ENCODE measurements around the gene SSTR3. TPM values are rescaled to one million over a fixed set of nuclear protein-coding genes. Genes with fewer than 3 reads are reported as not detected.
A peak's percentile ranks its signal among the peaks of the same experiment; 100 is the strongest.

The SSTR3 gene
- total and polyA plus RNA-seq, 2 donors (not counting 1 experiment from before 2014, with no cell fraction given), result not detected

GRCh38 chr22:37194750-37195149 is 17.5 kb downstream of the SSTR3 start:
- H3K4me1 ChIP-seq (ENCODE audit: control insufficient read depth, extremely low read depth, insufficient read depth, low read length), result peaks cover 21% of the 10 kb centered on the region
- no peaks in the 10 kb centered on the region for H3K36me3 ChIP-seq (ENCODE audit: control insufficient read depth, insufficient read depth, low read length)
- H2AFZ ChIP-seq (ENCODE audit: low read length), result no peak overlapping the region
- no peak overlapping the region for H3K4me3 ChIP-seq (replicated peaks in 1 of 4; ENCODE audit: control extremely low read depth in 1 of 4, insufficient read depth in 1 of 4, low read depth in 3 of 4, low read length in 4 of 4)
- H3K9me3 ChIP-seq (ENCODE audit: control insufficient read depth, insufficient read depth, low read depth, low read length), result no peaks in the 10 kb centered on the region
- no peaks in the 10 kb centered on the region for H3K27me3 ChIP-seq (ENCODE audit: control insufficient read depth, insufficient read depth, low read length)
- H3K79me2 ChIP-seq (ENCODE audit: control insufficient read depth, insufficient read depth, low read length), result no peaks in the 10 kb centered on the region
- no peak overlapping the region for H3K9ac ChIP-seq (ENCODE audit: insufficient read depth, low read length)
- TF ChIP-seq, protein P1, sequence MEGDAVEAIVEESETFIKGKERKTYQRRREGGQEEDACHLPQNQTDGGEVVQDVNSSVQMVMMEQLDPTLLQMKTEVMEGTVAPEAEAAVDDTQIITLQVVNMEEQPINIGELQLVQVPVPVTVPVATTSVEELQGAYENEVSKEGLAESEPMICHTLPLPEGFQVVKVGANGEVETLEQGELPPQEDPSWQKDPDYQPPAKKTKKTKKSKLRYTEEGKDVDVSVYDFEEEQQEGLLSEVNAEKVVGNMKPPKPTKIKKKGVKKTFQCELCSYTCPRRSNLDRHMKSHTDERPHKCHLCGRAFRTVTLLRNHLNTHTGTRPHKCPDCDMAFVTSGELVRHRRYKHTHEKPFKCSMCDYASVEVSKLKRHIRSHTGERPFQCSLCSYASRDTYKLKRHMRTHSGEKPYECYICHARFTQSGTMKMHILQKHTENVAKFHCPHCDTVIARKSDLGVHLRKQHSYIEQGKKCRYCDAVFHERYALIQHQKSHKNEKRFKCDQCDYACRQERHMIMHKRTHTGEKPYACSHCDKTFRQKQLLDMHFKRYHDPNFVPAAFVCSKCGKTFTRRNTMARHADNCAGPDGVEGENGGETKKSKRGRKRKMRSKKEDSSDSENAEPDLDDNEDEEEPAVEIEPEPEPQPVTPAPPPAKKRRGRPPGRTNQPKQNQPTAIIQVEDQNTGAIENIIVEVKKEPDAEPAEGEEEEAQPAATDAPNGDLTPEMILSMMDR (conservative IDR thresholded peaks at IDR 0.05 in 1 of 2, IDR thresholded peaks at IDR 0.05 in 1 of 2; ENCODE audit: low read depth in 1 of 2, low read length in 2 of 2), result no peak
- H3K4me2 ChIP-seq (ENCODE audit: extremely low read depth, insufficient read depth, low read length), result no peak overlapping the region
- H4K20me1 ChIP-seq (ENCODE audit: control insufficient read depth, extremely low read depth, insufficient read depth, low read length), result no peaks in the 10 kb centered on the region
- no peak overlapping the region for H3K27ac ChIP-seq (ENCODE audit: insufficient read depth, low read length)
- no peak for DNase-seq (ENCODE audit: low read depth in 2 of 2)

DNA sequence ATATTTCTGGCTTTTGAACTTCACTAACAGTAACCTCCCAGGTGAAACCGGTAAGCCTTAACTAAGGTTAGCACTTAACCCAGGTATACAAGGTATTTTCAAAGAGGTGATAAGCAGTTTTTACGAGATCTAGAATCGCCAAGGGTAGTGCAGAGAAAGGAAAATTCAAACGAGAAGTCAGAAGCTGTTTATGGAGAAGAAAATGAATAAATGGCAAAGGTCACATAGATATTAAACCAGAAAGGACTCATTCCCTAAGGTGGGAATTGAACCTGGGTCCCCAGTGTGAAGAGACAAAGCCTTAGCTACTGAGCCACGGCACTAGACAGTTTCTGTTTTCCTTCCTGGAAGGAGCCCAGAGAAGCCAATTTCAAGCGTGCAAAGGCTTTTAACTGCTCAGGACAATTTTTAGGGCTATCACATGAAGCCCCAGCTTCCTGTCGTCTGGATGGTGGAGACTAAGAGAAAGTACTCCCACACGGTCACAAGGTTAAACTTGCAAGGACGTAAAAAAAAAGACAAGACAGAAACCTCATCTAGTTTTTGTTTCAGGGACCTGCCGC is 18.6 kb downstream of the SSTR3 start:
- DNase-seq (ENCODE audit: low read depth in 2 of 2), result peak in 1 of 2 donors; percentile 22
- H4K20me1 ChIP-seq (ENCODE audit: control insufficient read depth, extremely low read depth, insufficient read depth, low read length), result no peaks in the 10 kb centered on the region
- no peaks in the 10 kb centered on the region for H3K27me3 ChIP-seq (ENCODE audit: control insufficient read depth, insufficient read depth, low read length)
- no peak overlapping the region for H3K4me2 ChIP-seq (ENCODE audit: extremely low read depth, insufficient read depth, low read length)
- no peak overlapping the region for H3K4me3 ChIP-seq (replicated peaks in 1 of 4; ENCODE audit: control extremely low read depth in 1 of 4, insufficient read depth in 1 of 4, low read depth in 3 of 4, low read length in 4 of 4)
- TF ChIP-seq, protein P1 (conservative IDR thresholded peaks at IDR 0.05 in 1 of 2, IDR thresholded peaks at IDR 0.05 in 1 of 2; ENCODE audit: low read depth in 1 of 2, low read length in 2 of 2), result no peak
- no peak for TF ChIP-seq EZH2 (IDR thresholded peaks at IDR 0.05; ENCODE audit: low read length, missing control alignments)
- H3K27ac ChIP-seq (ENCODE audit: insufficient read depth, low read length), result no peak overlapping the region
- H3K36me3 ChIP-seq (ENCODE audit: control insufficient read depth, insufficient read depth, low read length), result no peaks in the 10 kb centered on the region
- no peaks in the 10 kb centered on the region for H3K9me3 ChIP-seq (ENCODE audit: control insufficient read depth, insufficient read depth, low read depth, low read length)
- H3K79me2 ChIP-seq (ENCODE audit: control insufficient read depth, insufficient read depth, low read length), result no peaks in the 10 kb centered on the region
- H3K9ac ChIP-seq (ENCODE audit: insufficient read depth, low read length), result no peak overlapping the region
- H3K4me1 ChIP-seq (ENCODE audit: control insufficient read depth, extremely low read depth, insufficient read depth, low read length), result peaks cover 25% of the 10 kb centered on the region
- no peak overlapping the region for H2AFZ ChIP-seq (ENCODE audit: low read length)

DNA sequence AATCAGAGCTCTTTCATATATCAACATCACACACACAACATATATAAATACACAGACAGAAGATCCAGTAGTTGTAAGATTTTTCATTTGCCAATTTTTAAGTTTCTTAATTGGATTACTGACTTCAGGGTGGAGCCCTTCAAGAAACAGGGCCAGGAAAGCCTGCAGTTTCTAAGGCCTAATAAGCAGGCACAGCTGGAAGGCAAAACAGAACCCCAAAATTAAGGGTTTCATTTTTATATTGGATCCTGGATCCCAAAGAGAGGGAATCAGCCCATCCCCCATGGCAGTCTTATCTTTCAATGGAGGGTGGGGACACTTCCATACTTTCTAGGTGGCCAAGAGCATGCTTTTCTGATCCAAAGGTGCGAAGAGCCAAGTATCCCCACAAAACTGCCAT is 19.5 kb downstream of the SSTR3 start:
- no peaks in the 10 kb centered on the region for H3K36me3 ChIP-seq (ENCODE audit: control insufficient read depth, insufficient read depth, low read length)
- no peaks in the 10 kb centered on the region for H4K20me1 ChIP-seq (ENCODE audit: control insufficient read depth, extremely low read depth, insufficient read depth, low read length)
- H3K79me2 ChIP-seq (ENCODE audit: control insufficient read depth, insufficient read depth, low read length), result no peaks in the 10 kb centered on the region
- H2AFZ ChIP-seq (ENCODE audit: low read length), result no peak overlapping the region
- no peak overlapping the region for H3K27ac ChIP-seq (ENCODE audit: insufficient read depth, low read length)
- TF ChIP-seq, protein P1 (conservative IDR thresholded peaks at IDR 0.05 in 1 of 2, IDR thresholded peaks at IDR 0.05 in 1 of 2; ENCODE audit: low read depth in 1 of 2, low read length in 2 of 2), result no peak
- TF ChIP-seq EZH2 (IDR thresholded peaks at IDR 0.05; ENCODE audit: low read length, missing control alignments), result no peak
- H3K4me3 ChIP-seq (replicated peaks in 1 of 4; ENCODE audit: control extremely low read depth in 1 of 4, insufficient read depth in 1 of 4, low read depth in 3 of 4, low read length in 4 of 4), result no peak overlapping the region
- peaks cover 28% of the 10 kb centered on the region for H3K4me1 ChIP-seq (ENCODE audit: control insufficient read depth, extremely low read depth, insufficient read depth, low read length)
- H3K9me3 ChIP-seq (ENCODE audit: control insufficient read depth, insufficient read depth, low read depth, low read length), result no peaks in the 10 kb centered on the region
- no peaks in the 10 kb centered on the region for H3K27me3 ChIP-seq (ENCODE audit: control insufficient read depth, insufficient read depth, low read length)
- no peak overlapping the region for H3K9ac ChIP-seq (ENCODE audit: insufficient read depth, low read length)
- DNase-seq (ENCODE audit: low read depth in 2 of 2), result no peak
- no peak overlapping the region for H3K4me2 ChIP-seq (ENCODE audit: extremely low read depth, insufficient read depth, low read length)
